Measurements from ENCODE around the gene ANP32B.
"Not testable (repeated sequence)": the region's sequence is repeated elsewhere in the genome, so short reads cannot be mapped to it uniquely, and the experiment has no call there.

Gene ANP32B

DNA sequence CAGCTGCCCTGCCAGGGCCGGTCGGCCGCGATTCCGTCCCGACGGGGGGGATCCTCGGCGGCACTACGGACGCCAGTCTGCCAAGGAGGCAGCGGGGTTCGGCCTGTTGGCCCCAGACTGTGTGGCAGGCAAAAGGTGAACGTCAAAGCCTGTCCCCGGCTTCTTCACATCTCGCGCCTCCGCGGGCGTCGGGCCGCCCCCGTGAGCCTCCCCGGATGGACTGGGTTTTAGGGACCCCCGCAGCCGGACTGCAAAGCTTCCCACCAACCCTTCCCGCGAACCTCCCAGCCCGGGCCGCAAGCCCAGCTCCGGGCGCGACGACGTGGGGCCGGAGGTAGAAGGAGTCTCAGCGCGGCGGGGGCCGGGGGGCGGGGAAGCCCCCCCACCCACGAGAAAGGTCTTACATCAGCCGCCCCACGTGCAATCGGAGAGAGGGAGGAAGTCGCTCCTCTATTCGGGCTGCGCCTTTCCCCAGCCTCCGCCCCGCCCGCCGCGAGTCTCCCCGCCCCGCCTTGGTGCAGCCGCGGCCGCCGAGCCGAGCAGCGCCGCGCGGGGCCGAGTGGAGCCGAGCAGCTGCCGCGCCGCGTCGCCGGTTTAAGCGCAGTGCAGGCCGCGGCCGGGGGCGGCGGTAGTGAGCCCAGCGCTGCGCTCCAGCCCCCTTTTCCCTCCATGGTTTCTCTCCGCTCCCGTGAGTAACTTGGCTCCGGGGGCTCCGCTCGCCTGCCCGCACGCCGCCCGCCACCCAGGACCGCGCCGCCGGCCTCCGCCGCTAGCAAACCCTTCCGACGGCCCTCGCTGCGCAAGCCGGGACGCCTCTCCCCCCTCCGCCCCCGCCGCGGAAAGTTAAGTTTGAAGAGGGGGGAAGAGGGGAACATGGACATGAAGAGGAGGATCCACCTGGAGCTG, at the start of gene ANP32B:
TSS of gene ANP32B (plus strand) at position 659 of the 906 bp plus-strand sequence. CDS start at position 874, 215 bp downstream.
- DNase-seq, result peak; percentile 46 to 96 (median 88)

DNA sequence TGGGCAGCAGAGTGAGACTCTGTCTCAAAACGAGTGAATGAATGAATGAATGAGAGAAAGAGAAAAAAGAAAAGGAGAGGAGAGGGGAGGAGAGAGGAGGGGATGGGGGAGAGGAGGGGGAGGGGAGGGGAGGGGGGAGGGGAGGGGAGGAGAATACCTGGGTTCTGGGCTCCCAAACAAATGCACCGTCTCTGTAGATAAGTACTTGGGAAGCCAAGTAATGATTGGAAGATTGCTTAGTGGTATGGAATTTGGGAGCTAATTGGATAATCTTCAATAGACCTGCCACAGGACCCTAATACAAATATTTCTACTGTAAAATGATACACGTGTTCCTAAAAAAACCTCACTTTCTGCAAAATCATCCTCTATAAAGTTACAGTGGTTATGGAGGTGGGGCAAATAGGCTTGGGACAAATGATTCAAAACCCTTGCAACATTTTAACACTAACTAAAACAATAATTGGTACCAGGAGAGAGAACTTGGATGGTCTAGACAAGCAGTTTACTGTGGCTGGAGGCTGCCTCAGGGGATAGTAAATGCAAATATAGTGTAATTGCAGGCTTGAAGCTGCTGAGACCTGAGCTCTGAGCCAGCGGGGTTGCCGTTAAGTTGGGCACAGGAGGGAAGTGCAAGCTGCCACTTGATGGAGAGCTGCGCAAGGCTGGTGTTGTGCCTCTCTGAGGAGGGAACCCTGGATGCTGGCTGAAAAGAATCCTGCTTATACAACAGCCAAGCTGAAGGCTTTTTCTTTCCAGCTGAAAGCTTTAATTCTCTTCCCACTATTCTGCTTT, 48.6 kb upstream of the ANP32B start:
- peak in 1 of 14 donors; percentile 6 for DNase-seq

DNA sequence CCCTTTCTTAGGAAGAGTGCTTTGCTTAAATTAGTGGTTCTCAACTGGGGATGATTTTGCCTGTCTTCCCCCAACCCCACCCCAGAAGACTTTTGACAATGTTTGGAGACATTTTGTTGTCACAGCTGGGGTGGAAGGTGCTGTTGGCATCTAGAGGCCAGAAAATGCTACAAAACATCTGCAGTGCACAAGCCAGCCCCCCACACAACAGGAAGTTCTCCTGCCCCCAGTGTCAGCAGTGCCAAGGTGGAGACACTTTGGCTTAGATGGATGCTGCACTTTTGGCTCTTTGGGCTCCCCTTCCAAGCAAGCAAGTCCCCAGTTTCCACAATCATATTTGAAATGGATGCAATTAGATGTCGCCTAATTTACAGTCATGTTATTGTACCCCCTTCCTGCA, 47.9 kb upstream of the ANP32B start:
- DNase-seq, result no peak

DNA sequence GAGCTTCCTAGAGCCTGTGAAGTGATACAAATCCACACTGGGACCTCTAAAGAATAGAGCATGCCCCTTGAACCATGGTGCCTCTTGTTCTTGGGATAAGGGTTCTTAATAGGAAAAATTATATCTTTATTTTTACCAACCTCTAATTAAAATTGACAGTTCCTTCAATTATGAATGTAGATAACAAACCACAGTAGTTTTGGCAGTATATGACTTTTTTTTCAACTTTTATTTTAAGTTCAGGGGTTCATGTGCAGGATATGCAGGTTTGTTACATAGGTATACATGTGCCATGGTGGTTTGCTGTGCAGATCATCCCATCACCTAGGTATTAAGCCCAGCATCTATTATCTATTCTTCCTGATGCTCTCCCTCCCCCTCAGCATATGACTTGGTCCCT, 46.1 kb upstream of the ANP32B start:
- DNase-seq, result no peak

DNA sequence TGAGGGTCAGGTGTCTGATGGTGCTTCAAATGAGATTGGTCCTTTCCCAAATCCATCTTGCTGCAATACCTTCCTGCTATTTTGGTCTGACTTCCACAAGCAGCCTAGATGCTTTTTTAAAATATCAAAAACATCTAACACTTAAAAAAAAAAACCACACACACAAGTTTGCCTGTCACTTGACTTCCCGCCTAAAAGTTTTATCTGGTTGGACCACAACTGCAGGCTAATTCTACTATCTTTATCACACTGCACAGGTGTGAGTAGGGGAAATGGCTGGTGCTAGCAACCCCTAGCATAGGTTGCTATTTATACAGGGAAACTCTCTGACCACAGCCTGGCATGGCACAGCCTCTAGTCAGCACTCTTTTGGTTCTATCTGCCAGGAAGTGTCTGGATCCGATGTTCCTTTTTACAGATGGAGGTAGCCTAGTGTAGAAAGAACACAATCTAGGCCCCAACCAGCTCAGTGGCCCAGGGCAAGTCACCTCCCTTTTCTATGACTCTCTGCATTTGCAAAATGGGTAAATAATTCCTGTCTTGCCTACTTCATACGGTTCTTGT, 45.0 kb upstream of the ANP32B start, which contains the start of gene HEMGN:
TSS of gene HEMGN (minus strand) at position 92 of the 564 bp plus-strand sequence. CDS start at position 56, 36 bp downstream.
- DNase-seq, result no peak

DNA sequence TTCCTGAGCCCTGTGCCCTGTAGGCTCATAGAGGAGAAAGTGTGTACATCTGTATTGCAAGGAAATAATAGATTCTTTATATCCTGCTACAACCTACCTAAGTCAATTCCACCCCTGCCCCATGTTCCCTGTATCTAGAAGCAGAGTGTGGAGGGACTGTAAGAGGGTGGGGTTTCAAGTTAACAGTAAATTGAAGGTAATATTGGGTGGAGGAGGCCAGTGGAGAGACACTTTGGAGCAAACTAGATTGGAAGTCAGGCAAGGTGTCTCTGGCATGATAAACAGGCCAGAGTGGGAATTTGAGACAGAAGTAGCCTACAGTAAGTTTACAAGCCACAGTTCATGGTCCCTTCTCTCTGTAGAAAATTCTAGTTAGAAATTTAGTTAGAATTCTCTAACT, 42.9 kb upstream of the ANP32B start:
- no peak for DNase-seq

DNA sequence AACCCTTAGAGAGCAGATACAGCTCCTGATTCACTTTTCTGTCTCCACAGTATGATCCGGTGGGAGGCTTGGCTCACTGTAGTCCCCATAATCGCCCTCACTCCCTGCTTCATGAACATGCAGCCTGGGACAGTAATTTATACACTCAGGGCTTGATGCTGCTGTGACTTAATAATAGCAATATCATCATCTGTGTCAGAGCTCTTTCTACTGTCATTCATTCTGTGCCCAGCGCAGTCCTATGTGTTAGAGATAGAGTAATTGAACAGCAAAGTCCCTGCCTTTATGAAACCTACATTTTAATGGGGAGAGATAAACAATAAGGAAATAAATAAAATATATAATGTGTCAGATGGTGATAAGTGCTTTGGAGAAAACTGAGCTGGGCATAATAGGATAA, 42.4 kb upstream of the ANP32B start:
- no peak for DNase-seq

DNA sequence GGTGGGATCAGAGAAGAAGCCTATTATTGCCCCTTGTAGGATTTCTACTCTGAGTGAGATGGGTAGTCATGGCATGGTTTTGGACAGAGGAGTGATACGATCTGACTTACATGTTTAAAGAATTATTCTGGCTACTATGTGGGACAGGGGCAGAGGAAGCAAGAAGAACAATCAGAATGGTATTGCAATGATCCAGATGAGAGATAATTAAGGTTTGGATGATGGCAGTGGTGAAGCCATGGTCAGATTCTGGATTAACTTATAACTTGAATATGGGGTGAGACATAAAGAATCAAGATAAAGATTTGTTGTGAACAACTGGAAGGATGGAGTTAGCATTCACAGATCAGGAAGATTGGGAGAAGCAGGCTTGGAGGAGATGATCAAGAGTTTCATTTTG, 41.8 kb upstream of the ANP32B start:
- DNase-seq, result no peak

DNA sequence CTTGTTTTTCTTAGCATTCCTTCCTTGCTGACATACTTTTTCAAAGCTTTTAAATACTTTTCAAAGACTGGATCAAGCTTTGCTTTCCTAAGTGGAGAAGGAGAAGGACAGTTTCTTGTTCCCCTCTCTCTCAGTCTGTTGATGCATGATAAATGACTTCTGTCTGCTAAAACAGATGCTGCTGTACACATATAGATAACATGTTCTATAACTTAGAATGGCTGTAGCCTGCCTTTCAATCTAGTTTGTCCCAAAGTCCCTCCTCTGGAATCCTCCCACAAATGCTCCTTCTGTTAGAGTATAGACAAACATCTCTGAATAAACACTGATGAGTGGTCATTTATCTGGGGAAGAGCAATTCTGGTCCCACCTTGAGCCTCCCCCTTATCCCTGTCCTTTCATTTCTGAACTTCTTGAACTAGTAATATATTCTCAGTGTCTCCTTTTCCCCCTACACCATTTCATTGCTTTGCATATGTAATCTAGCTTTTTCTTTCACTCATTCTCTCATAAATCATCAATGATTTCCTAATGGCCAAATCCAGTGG, 39.8 kb upstream of the ANP32B start:
- DNase-seq, result no peak

DNA sequence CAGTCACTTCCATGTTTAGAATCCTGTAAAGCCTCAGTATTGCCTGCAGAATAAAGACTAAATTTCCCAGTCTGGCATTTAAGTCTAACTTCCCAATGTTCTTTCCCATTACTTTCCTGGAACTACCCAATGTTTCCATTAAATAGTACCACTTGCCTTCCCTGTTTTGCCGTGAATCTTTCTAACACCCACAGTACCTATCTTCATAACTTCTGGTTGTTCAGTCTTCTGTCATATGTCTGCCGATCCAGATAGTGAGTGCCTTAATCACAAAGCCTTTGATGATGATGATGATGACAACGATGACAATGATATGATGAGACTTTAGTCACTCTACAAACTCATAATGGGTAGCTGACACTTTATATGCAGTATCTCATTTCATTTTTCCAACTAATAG, 38.5 kb upstream of the ANP32B start:
- no peak for DNase-seq

DNA sequence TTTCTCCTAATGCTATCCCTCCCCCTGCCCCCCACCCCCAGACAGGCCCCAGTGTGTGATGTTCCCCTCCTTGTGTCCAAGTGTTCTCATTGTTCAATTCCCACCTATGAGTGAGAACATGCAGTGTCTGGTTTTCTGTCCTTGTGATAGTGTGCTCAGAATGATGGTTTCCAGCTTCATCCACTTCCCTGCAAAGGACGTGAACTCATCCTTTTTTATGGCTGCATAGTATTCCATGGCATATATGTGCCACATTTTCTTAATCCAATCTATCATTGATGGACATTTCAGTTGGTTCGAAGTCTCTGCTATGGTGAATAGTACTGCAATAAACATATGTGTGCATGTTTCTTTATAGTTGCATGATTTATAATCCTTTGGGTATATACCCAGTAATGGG, 37.7 kb upstream of the ANP32B start:
- not testable (repeated sequence) for DNase-seq

DNA sequence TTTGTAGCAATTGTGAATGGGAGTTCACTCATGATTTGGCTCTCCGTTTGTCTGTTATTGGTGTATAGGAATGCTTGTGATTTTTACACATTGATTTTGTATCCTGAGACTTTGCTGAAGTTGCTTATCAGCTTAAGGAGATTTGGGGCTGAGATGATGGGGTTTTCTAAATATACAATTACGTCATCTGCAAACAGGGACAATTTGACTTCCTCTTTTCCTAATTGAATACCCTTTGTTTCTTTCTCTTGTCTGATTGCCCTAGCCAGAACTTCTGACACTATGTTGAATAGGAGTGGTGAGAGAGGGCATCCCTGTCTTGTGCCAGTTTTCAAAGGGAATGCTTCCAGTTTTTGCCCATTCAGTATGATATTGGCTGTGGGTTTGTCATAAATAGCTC, 36.0 kb upstream of the ANP32B start:
- not testable (repeated sequence) for DNase-seq

DNA sequence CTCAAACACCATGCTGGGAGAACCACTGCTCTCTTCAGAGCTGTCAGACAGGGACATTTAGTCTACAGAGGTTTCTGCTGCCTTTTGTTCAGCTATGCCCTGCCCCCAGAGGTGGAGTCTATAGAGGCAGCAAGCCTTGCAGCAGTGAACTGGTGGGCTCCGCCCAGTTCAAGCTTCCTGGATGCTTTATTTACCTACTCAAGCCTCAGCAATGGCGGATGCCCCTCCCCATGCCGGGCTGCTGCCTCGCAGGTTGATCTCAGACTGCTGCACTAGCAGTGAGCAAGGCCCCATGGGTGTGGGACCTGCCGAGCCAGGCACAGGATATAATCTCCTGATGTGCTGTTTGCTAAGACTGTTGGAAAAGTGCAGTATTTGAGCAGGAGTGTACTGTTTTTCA, 32.3 kb upstream of the ANP32B start:
- DNase-seq, result not testable (repeated sequence)

DNA sequence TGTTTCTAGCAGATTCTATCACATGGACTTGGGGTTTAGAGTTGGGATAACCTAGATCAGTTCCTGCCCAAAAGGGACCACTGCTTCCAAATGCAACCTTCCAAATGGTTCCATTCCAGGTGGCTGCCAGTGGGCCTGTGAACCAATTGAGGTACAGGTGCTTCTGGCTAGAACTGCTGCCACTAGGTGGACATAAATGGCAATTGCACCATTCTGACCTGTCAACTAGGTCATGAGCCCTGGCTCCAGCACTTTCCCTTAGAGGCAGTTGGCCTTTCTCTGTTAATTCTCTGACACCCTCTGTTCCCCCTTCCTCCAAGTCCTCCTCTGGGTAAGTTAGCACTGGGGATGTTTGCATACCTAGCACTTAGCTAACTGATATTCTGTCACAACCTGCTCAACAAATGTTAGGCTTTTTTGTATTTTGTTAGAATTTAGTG, 28.6 kb upstream of the ANP32B start:
- peak in 1 of 14 donors; percentile 22 for DNase-seq

DNA sequence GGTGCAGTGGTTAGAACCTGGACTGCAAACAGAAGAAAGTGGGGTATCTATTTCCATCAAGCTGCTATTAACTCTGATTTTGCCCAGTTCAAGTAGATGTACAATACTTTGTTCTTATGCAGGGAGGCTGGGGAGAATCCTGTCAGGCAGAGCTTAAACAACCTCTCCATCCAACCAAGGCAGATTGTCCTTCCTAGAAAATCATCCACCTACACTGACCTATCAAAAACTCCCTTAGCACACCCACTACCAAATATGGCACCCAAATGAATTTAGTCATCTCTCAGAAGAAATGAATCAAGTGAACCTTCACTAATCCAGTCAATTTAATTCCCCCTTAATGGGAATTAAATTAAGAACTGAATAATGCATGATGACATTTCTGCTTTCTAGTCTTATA, 26.8 kb upstream of the ANP32B start:
- DNase-seq, result no peak

DNA sequence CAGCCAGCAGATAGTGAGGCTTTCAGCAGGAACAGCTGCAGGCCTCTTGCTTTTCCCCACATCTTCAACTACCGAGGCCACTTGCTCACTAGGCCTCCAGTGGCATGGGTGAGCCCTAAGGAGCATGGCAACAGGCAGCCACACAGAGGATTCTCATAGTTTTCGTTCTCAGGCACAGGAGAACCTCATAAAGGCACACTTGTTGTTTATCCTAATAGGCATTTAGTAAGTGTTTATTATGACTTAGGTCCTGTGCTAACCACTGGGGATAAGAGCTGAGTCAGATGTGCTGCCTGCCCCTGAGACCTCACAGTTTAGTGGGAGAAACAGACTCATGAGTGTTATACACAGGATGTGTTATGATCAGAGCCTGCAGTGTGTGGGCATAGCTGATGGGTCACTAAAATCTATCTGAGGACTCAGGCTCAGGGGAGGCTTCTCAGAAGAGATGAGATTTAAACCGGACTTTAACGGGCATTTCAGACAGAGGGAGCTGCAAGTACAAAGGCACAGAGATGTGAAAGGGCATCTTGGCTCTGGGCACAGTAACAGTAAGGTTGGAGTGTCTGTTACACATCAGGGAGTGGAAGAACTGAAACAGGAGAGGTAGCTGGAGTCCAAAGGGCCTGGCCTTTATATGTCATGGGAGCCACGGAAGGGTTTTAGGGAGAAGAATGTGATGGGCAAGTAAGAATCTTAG, 24.2 kb upstream of the ANP32B start:
- DNase-seq, result peak in 3 of 14 donors; percentile 9 to 28 (median 10)

DNA sequence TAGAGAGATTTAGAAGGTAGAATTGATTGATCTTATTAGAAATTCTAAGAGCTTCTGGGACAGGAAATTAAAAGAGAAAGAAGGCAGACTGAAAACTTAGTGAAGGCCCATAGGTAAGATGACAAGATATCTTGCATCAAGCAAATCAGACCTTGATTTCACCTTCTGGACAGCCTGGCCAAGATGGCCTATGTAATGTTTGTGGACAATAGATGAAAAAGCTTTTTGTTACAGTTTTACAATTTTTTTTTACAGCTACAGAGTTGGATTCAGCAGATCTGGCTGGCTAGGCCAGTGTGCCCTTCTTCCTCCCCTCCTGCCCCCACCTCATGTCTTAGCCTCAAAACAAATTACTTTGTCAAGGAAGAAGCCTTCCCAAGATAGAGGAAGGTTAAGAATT, 23.6 kb upstream of the ANP32B start:
- DNase-seq, result no peak

DNA sequence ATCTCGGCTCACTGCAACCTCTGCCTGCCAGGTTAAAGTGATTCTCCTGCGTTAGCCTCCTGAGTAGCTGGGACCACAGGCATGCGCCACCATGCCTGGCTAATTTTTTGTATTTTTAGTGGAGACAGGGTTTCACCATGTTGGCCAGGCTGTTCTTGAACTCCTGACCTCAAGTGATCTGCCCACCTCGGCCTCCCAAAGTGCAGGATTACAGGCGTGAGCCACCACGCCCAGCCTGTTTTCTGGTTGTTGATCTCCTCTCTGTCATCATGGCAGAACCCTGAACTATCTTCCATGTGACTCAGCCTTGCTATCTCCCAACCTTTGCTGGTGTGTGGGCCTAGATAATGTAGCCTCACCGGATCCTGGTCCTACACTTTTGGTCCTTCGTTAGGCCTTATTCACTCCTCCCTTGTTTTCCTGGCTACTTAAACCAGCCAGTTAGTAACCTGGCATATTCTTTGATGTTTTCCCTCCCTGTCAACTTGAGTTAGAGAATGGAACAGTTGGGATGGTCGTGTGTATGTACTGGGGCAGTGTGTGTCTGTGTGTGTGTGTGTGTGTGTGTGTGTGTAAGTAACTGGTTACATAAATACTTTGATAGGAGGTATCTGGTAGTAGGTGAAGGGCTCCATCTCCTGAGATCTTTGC, 22.3 kb upstream of the ANP32B start:
- DNase-seq, result not testable (repeated sequence)

DNA sequence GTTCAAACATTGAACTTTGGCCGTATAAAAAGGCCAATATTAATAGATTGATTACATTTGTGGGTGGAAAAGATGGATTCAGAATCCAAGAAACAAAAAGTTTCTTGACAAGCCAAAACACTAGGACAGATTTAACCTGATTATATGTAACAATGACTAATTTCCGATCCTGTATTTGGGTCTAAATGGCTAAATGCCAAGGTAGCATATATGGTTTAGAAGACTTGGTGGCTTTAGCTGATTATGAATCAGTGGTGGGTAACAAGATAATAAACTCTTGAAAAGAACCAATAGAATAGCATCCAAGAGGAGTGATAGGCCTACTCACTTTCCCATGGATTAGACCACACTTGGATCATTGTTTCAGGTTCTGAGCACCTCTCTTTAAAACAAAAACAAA, 21.8 kb upstream of the ANP32B start:
- DNase-seq, result no peak

DNA sequence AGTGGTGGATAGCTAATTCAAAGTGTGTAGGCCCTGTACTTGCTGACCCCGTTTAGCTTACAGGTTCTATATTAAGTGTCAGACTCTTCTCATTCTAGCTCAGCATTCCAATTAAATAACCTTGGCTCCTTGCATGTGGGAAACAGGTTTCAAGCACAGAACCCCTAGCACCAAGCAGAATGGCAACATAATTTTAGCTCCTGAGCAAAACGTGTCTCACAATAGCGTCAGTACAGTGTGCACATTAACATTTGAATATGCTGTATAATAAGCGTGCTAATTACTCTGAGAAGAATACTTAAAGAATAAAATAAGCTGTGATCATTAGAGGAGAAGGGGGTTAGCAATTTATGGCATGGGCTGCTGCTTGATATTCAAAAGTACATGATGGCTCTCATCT, 21.0 kb upstream of the ANP32B start:
- DNase-seq, result no peak

DNA sequence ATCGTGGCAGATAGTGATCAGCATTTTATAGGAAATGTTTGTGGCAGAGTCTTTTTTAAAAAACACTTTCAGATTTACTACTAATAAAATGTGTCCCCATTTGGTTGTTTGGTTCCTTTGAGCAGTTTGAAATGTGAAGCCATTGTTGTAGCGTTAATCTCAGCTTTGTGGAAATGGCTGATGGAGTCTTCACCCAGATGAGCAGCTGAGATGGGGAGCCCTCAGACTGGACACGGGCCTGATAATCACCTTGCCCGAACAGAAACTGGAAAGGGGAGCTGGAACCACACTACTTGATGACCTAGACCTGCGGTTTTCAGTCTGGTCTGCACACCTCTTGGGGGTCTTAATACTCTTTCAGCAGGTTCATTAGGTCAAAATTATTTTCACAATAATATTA, 20.6 kb upstream of the ANP32B start:
- no peak for DNase-seq

DNA sequence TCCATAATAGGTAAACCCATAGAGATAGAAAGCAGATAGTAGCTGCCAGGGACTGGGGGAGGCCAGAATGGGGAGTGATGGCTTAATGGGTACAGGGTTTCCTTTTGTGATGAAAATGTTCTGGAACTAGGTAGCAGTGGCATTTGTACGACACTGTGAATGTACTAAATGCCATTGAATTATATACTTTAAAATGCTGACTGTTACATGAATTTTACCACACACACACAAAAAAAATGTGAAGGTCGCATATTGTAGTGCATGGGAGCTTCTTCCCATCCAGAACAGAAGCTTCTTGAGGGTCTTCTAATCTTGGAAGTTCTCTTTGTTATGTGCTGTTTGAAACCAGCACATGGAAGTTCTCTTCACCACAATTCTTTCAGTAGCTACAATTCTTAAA, 19.9 kb upstream of the ANP32B start:
- DNase-seq, result no peak
